Neural progenitor cell (in vitro differentiated cells): ENCODE results near the gene KHDC3L.

Source experiments
- EZH2 ChIP-seq: fragments of 200-600 bp; sonication (generic); IDR thresholded peaks from 2 replicates; pipeline ENCODE4 v1.6.1; 2017; ENCODE audit warnings: antibody characterized with exemption, mild to moderate bottlenecking, moderate library complexity
- TF ChIP-seq, protein P1 (sequence below): fragments of 200-600 bp; sonication (generic); IDR thresholded peaks from 2 replicates; pipeline ENCODE4 v1.5.1; 2017; ENCODE audit warnings: antibody characterized with exemption, mild to moderate bottlenecking

DNA sequence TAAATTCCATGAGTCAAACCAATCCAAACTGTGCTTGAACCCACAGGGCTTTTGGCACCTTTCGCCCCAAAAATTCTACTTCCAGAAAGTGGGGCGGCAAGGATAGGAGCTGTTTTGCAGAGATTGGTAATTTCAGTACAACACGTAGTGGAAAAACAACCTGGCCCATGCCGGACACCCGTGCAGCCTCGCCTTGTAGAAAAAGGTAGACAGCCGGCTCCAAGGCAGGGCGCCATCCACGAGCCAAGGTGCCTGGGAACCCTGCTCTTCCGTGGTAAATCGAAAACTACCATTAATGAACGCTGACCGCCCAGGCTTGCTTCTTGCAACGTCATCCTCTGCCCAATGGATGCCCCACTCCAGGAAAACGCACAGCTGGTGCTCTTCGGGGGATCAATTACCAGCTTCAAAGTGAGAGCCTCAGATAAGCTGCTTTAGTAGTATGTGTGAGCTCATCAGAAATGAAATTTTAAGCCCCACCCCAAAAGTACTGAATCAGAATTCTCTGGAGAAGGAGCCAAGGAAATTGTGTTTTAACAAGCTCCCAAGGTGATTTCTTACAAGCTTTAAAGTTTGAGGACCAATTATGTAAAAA is 5.4 kb downstream of the KHDC3L start:
- TF ChIP-seq, protein P1, sequence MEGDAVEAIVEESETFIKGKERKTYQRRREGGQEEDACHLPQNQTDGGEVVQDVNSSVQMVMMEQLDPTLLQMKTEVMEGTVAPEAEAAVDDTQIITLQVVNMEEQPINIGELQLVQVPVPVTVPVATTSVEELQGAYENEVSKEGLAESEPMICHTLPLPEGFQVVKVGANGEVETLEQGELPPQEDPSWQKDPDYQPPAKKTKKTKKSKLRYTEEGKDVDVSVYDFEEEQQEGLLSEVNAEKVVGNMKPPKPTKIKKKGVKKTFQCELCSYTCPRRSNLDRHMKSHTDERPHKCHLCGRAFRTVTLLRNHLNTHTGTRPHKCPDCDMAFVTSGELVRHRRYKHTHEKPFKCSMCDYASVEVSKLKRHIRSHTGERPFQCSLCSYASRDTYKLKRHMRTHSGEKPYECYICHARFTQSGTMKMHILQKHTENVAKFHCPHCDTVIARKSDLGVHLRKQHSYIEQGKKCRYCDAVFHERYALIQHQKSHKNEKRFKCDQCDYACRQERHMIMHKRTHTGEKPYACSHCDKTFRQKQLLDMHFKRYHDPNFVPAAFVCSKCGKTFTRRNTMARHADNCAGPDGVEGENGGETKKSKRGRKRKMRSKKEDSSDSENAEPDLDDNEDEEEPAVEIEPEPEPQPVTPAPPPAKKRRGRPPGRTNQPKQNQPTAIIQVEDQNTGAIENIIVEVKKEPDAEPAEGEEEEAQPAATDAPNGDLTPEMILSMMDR = no peak
- TF ChIP-seq EZH2 = no peak
